DMS153 treated with DMSO at 0.1 percent for 48 hours (cell line): ENCODE data around the gene OR7G2.
A peak's percentile ranks its signal among the peaks of the same experiment; 100 is the strongest.

Experiments
- DNase-seq: peaks from one replicate; lab custom pipeline; 2025; ENCODE audit not compliant: unreplicated experiment; lab: John Stamatoyannopoulos, UW

The OR7G2 gene

GRCh38 chr19:9107375-9107774, at the start of gene OR7G2:
Gene OR7G2, minus strand, starts transcription at chr19:9107475. Its CDS starts 4,232 bp downstream, at chr19:9103243.
- no peak for DNase-seq

GRCh38 chr19:9156304-9156703, 49.0 kb upstream of the OR7G2 start:
- DNase-seq = no peak

- DNase-seq = no peak
Measured at GRCh38 chr19:9155591-9155990, 48.3 kb upstream of the OR7G2 start.

- DNase-seq = no peak
Measured at GRCh38 chr19:9151367-9151766, 44.1 kb upstream of the OR7G2 start.

- no peak for DNase-seq
Measured at GRCh38 chr19:9150650-9151049, 43.4 kb upstream of the OR7G2 start.

- DNase-seq = no peak
Measured at GRCh38 chr19:9149997-9150396, 42.7 kb upstream of the OR7G2 start.

- no peak for DNase-seq
Measured at GRCh38 chr19:9148697-9149096, 41.4 kb upstream of the OR7G2 start.

GRCh38 chr19:9146882-9147281, 39.6 kb upstream of the OR7G2 start:
- DNase-seq = no peak

GRCh38 chr19:9144920-9145319, 37.6 kb upstream of the OR7G2 start:
- DNase-seq = no peak

- peak; percentile 85 for DNase-seq
Measured at GRCh38 chr19:9140159-9140874, 33.0 kb upstream of the OR7G2 start, which contains the start of gene ZNF317. Gene ZNF317, plus strand, starts transcription at chr19:9140397. Its CDS starts 15,620 bp downstream, at chr19:9156017.

GRCh38 chr19:9139609-9140158, 32.4 kb upstream of the OR7G2 start:
- DNase-seq = no peak

- no peak for DNase-seq
Measured at GRCh38 chr19:9132422-9132821, 25.1 kb upstream of the OR7G2 start.

- DNase-seq = no peak
Measured at GRCh38 chr19:9130965-9131364, 23.7 kb upstream of the OR7G2 start.

GRCh38 chr19:9128171-9128570, 20.9 kb upstream of the OR7G2 start:
- DNase-seq = no peak

GRCh38 chr19:9126900-9127405, 19.7 kb upstream of the OR7G2 start, which contains the start of gene OR7G3:
Gene OR7G3, minus strand, starts transcription at chr19:9126950. Its CDS starts 0 bp downstream, at chr19:9126950.
- DNase-seq = no peak

GRCh38 chr19:9116547-9116946, 9.3 kb upstream of the OR7G2 start:
- DNase-seq = no peak

GRCh38 chr19:9115307-9115813, 8.1 kb upstream of the OR7G2 start, which contains the start of gene OR7G1:
Gene OR7G1, minus strand, starts transcription at chr19:9115763. Its CDS starts 0 bp downstream, at chr19:9115763.
- no peak for DNase-seq

- DNase-seq = no peak
Measured at GRCh38 chr19:9109959-9110358, 2.7 kb upstream of the OR7G2 start.

GRCh38 chr19:9086761-9087160, 20.5 kb downstream of the OR7G2 start, which contains the start of gene OR1M1:
Gene OR1M1, plus strand, starts transcription at chr19:9087061. Its CDS starts 6,184 bp downstream, at chr19:9093245.
- DNase-seq = no peak

- DNase-seq = no peak
Measured at GRCh38 chr19:9078651-9079050, 28.6 kb downstream of the OR7G2 start.

- no peak for DNase-seq
Measured at GRCh38 chr19:9076901-9077300, 30.4 kb downstream of the OR7G2 start.
